IPS-11a (cell line): Measurements from ENCODE around the gene GDPD3.
"Not testable (repeated sequence)": the region's sequence is repeated elsewhere in the genome, so short reads cannot be mapped to it uniquely, and the experiment has no call there.

ENCODE experiments used
- H3K4me3 ChIP-seq: one replicate; pipeline ENCODE4 v1.5.1; 2013; ENCODE audit warnings: low read depth, low read length, control low read depth

GDPD3 gene

GRCh38 chr16:30125690-30126089 lies 12.4 kb upstream of the GDPD3 start:
- H3K4me3 ChIP-seq, result not testable (repeated sequence)

GRCh38 chr16:30124985-30125379 lies 11.6 kb upstream of the GDPD3 start:
- no peak overlapping the region for H3K4me3 ChIP-seq

- H3K4me3 ChIP-seq, result peak overlapping the region; percentile 56
Measured at GRCh38 chr16:30122604-30123160, 9.3 kb upstream of the GDPD3 start.

- peak overlapping the region; percentile 56 for H3K4me3 ChIP-seq
Measured at GRCh38 chr16:30121741-30122571, 8.6 kb upstream of the GDPD3 start.

- H3K4me3 ChIP-seq, result no peak overlapping the region
Measured at GRCh38 chr16:30120340-30121105, 7.2 kb upstream of the GDPD3 start.

GRCh38 chr16:30119428-30119827 lies 6.1 kb upstream of the GDPD3 start:
- no peak overlapping the region for H3K4me3 ChIP-seq

- no peak overlapping the region for H3K4me3 ChIP-seq
Measured at GRCh38 chr16:30117768-30118167, 4.4 kb upstream of the GDPD3 start.

GRCh38 chr16:30116291-30117207 lies 3.2 kb upstream of the GDPD3 start:
- no peak overlapping the region for H3K4me3 ChIP-seq

GRCh38 chr16:30115238-30115637 lies 1.9 kb upstream of the GDPD3 start:
- H3K4me3 ChIP-seq, result no peak overlapping the region

- H3K4me3 ChIP-seq, result not testable (repeated sequence)
Measured at GRCh38 chr16:30114833-30115232, 1.5 kb upstream of the GDPD3 start.

- no peak overlapping the region for H3K4me3 ChIP-seq
Measured at GRCh38 chr16:30114411-30114810, 1.1 kb upstream of the GDPD3 start.

- H3K4me3 ChIP-seq, result no peak overlapping the region
Measured at GRCh38 chr16:30113711-30114333, 485 bp upstream of the GDPD3 start.

GRCh38 chr16:30112197-30113030 lies 923 bp downstream of the GDPD3 start:
- H3K4me3 ChIP-seq, result no peak overlapping the region

GRCh38 chr16:30110661-30111060 lies 2.7 kb downstream of the GDPD3 start:
- H3K4me3 ChIP-seq, result no peak overlapping the region

- no peak overlapping the region for H3K4me3 ChIP-seq
Measured at GRCh38 chr16:30108059-30108850, 5.1 kb downstream of the GDPD3 start.

GRCh38 chr16:30104492-30104891 lies 8.8 kb downstream of the GDPD3 start:
- H3K4me3 ChIP-seq, result no peak overlapping the region

- H3K4me3 ChIP-seq, result no peak overlapping the region
Measured at GRCh38 chr16:30104090-30104489, 9.2 kb downstream of the GDPD3 start.

GRCh38 chr16:30096862-30097563 lies 16.3 kb downstream of the GDPD3 start:
- peak overlapping the region; percentile 49 for H3K4me3 ChIP-seq
